CD4-positive, alpha-beta T cell treated with Interleukin-6 at 100 ng/mL for 8 hours (primary cell): ENCODE measurements around the gene PARD3.

Experiments used
- DNase-seq: peaks from one replicate; pipeline ENCODE4 v3.0.0-alpha.2; 2020; ENCODE audit warnings: mixed read lengths, low spot score

Gene PARD3

DNA sequence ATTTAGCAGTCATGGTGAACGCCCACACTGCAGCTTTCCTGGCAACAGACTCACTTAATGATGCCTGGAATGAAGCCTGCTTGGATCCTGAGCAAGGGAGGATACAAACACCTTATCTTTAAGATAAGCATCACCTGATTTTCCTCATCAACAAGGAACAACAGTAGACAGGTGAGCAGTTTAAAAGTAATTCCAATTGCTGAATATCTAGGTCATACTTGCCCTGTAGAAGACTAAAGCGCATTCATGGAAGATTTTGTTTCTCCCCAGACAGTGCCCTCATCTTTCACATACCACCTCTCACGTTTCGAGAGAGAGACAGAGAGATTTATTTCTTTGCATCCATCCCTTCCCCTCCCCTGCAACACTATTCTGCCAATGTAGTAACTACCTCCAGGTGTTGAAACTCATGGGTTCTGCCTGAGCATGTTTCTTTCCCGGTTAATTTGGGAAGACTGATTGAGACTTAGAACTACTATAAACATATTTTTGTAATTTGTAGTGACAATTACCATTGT, 660.7 kb downstream of the PARD3 start:
- DNase-seq, result no peak

GRCh38 chr10:34153663-34154382, 661.3 kb downstream of the PARD3 start:
- no peak for DNase-seq

- DNase-seq, result no peak
Measured at GRCh38 chr10:34152434-34152833, 662.7 kb downstream of the PARD3 start.

DNA sequence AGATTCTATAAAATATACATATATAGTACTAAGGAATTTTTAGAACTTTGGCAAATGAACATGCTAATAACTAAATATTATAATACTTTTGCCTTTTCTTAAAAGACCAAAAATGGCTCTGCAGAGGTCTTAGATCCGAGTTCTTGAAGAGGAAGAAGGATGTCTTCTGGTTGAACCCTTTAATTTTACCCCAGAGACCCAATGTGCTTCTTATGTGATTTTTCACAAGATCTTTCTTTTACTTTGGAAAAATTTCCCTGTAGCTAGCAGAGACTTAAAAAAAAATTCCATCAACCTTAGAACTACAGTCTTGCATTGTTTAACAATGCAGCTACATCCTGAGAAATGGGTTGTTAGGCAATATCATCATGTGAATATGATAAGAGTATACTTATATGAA, 663.2 kb downstream of the PARD3 start:
- DNase-seq, result no peak

DNA sequence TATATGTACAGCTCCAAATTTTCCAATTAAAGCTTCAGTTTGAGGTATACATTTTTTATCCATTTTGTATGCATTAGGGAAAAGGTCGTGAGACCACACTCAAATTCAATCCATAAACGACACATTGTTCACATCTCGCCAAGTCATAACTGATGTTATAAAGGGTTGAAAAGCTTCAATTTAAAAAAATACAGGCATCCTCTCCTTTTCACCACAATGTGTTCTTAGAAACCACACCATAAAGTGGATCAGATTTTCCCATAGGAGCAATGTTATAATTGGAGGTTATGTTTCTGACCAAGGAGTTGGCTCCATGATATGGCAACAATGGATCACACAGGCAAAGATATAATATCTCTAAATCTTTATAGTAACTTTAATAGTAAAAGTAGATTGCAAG, 663.6 kb downstream of the PARD3 start:
- no peak for DNase-seq

- DNase-seq, result no peak
Measured at GRCh38 chr10:34150103-34150502, 665.0 kb downstream of the PARD3 start.

DNA sequence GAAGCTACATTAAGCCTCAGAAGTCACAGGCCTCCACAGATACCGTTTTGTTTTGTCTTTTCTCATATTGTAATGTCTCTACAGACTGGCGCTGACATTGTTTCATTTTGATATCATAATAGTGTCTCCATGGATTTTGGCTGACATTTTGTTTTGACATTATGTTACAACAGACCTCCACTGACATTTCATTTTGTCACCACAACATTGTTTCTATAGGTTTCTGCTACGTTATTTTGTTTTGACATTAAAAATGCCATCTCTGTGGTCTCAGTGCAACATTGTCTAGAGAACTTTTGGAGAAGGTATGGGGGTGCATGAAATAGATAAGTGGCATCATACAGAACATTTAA, 666.8 kb downstream of the PARD3 start:
- DNase-seq, result no peak

DNA sequence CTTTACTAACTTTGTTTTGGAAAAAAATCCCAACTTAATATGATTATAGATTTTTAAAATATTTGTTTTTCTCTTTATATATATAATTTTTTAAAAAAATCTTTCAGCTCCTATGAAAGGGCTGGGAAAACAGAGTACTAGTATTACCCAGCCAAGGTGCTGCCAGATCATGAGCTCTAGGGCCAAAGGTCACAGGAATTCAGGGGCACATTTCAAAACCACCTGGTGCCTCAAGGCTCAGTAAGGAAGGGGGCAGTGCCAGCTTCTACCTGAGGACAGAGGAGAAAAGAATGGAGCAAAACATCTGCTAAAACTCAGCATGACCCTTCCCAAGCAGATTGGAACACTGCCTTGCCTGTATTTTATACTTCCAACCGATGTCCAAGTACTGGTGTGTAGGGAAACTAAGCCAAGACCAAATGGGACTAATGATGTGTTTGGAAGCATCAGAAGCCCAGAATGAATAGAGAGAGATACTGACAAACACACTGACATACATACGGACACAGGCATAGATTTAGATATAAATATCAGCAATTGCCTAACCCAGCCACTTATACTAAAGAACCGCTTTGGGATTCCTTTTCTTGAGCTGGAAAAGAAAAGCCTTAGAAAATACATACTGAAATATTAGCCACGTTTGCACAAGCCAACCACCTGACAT, 667.3 kb downstream of the PARD3 start:
- no peak for DNase-seq

DNA sequence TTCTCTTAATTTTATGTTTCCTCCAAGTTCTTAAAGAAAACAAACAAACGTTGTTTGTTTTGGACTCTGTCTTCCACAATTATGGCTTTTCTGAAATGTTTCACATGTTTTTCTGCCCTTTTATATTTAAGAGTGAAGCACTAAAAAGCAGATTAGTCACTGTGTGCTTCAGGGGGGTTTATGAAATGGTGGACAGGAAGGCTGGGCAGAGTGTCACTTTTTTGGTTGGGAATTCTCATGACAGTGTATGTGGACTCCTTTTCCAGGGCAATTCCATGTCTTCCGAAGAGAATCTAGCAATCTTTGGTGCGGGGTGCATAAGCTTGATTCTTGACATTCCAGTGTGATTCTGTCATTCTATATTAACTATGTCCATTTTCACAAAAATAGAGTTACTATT, 669.4 kb downstream of the PARD3 start:
- no peak for DNase-seq

DNA sequence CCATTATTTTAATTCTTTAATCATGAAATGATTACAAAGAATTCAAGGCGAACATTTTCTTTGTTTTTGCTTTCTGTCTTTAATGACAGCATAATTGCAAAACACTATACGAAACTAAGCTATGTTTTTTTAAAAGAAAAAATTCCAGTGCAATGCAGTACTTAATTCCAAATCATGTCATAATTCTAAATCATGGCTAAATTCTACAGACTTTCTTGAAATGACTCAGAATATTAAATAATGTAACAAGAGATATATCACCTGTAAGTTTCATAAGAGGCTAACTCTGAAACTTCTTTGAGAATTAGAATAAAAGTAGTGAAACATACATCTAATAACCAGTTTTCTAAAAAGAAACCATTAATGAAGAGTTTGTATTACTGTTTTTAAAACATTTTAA, 671.6 kb downstream of the PARD3 start:
- no peak for DNase-seq

DNA sequence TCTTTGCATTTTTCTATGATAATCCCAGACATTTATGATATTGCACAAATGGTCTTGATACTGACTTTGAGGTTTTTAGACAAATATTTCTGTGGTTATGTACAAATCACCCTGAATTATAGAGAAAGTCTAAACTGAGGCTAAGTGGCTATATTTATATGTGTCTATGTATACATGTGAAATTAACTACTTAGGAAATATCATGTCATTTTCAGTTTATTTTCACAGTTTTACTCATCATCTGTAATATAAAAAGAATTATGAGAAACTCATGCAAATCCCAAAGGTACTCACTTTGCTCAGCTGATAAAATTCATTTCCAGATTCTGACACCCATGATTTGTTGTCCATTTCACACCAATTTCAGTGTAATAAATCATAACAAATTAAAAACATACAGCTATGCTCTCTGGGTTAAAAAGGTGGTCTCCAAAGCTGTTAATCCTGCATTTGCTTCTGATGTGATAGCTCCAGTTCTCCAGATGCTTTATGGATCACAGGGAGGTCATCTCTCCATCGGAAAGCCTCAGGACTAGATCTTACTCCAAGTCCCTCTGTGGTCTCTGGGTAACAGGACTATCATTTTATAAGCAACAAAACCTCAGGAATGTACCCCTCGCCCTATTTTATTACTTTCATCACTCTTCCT, 673.9 kb downstream of the PARD3 start:
- DNase-seq, result no peak

- DNase-seq, result no peak
Measured at GRCh38 chr10:34139559-34139958, 675.5 kb downstream of the PARD3 start.

DNA sequence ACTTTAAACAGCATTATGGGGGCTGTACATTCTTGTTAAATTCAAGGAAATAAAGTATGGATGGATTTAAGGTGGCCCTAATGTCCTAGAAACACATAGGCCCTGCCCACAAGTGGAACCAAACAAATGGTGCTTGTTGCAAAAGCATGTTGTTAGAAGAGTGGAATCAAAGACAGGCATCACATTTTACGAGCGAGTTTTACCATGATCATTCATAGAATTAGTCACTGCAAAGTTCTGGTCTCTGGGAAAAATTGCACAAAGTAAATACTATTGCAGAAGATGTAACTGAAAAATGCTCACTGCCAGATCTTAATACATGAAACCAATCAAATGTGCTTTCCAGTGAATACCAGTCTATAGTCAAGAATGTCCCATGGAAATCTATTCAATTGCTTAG, 677.1 kb downstream of the PARD3 start:
- DNase-seq, result no peak

GRCh38 chr10:34137201-34137600, 677.9 kb downstream of the PARD3 start:
- DNase-seq, result no peak

DNA sequence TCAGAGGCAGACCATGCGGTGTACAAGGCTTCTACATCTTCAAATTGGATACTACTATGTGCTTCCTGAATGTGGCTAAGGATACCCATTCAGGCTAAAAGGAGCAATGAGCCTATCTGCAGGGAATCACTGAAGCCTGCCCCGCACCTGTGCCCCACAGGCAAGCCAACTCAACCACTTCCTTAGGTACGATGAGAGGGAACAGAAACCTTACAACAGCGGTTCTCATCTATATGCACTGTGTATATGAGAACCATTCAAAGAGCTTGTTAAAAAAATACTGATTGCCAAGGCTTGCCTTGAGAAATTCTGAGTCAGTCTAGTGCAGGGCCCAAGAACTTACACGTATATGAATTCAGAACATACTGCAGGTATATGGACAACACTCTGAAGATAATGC, 679.6 kb downstream of the PARD3 start:
- no peak for DNase-seq

- no peak for DNase-seq
Measured at GRCh38 chr10:34134602-34135001, 680.5 kb downstream of the PARD3 start.

GRCh38 chr10:34133406-34133805, 681.7 kb downstream of the PARD3 start:
- no peak for DNase-seq

DNA sequence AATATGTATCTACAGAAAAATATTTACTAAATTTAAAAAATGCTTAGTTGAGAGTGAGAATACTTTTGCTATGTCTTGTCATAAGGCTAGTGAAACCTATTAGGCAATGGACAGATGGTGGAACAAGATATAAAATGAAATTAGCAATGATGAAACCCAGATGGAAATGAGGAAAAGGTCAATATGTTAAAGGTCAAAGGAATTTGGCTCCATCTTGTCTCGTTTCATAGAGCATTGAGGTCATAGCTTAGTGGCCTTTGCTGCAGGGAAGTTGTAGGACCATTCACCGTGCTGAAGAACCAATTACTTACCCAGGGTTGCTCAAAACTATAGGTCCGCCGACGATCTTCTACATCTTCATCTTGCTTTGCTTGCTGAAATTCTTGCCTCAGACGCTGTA, 683.9 kb downstream of the PARD3 start:
- DNase-seq, result no peak

GRCh38 chr10:34127676-34128075, 687.4 kb downstream of the PARD3 start:
- DNase-seq, result no peak

GRCh38 chr10:34126371-34127151, 688.5 kb downstream of the PARD3 start:
- no peak for DNase-seq

- DNase-seq, result no peak
Measured at GRCh38 chr10:34125702-34126101, 689.4 kb downstream of the PARD3 start.

DNA sequence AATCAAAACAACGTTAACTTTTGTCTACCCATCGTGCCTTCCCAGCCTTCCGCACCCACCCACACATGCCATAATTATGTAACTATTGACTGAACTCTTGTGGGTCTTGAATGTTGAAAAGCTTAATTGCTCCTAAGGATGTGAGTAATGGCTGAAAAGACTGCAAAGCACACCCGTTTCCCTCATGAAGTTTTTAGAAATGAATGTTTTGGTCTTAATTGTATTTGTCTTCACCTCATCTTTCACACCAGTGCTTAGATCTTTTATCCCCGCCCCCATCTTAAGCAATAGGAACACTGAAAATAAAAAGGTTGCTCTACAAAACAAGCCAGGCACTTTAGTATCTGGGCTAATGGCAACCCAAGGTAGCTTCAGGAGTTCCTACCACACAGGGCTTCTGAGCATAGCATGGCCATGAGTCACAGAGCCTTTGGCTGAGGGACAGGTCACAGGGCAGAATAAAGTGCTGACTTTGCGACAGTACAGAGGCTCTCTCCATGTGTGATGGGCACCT, 690.5 kb downstream of the PARD3 start:
- DNase-seq, result no peak
